LNCAP (cell line): ENCODE results near the gene BTNL8.

Experiments used
- CTCF ChIP-seq: fragments of 450-650 bp; IDR thresholded peaks from 2 replicates; pipeline ENCODE4 v1.5.1; 2017; ENCODE audit warnings: mild to moderate bottlenecking

BTNL8 gene

DNA sequence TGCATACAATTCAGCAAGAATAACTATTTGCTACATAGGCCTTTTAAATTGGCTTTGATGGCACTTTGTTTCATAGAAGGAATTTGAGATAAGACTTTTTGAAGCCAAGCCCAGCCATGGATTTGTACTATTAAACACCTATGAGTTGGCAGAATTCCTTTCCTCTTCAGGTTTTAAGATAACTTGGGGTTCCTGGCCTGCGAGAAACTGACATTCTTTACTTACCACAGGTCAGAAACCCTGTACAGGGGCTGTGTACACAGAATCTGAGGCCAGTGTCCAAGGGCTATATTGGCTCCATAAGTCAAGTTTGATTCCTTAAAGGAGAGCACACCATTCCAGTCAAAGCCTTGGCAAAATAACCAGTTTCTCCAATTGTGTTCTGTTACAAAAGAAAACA lies 78.9 kb downstream of the BTNL8 start:
- TF ChIP-seq CTCF = no peak

- TF ChIP-seq CTCF = no peak
These were observed 83.2 kb downstream of the BTNL8 start for GRCh38 chr5:180982008-180982741.

DNA sequence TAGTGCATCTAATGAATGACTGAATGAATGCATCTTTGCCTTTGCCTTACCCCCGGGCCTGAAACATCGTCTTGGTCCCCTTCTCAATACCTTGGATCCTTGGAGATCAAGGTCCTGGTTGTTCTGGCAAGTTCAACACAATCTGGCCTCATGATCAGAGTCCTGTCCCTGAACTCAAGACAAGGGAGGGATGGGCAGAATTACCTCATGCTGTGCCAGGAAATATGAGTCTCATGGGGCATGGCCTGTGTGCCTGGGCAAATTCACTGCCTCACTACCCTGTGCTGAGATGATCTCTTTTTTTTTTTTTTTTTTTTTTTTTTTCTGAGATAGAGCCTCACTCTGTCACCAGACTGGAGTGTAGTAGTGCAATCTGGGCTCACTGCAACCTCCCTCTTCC lies 89.1 kb downstream of the BTNL8 start:
- no peak for TF ChIP-seq CTCF

DNA sequence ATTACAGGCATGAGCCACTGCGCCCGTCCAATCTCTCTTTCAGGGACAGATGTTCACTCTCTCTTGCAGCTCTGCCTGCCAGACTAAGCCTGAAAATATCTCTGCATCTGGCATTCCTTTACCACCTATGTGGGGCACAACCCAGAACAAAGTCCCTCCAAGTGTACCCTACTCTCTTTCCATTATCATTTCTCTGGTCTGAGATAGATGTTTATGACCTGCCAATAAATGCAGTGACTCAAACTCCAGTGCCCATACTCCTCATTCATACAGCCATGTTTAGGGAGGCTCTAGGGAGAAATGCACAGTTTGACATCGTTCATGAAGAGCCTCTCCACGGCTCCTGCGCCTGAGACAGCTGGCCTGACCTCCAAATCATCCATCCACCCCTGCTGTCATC lies 89.6 kb downstream of the BTNL8 start, which contains the start of gene BTNL3:
BTNL3 (plus strand) TSS at position 255 of the 400 bp plus-strand sequence. CDS start 183 bp downstream, outside the sequence.
- no peak for TF ChIP-seq CTCF

- TF ChIP-seq CTCF = no peak
These were observed 91.3 kb downstream of the BTNL8 start for GRCh38 chr5:180990086-180990881.

- no peak for TF ChIP-seq CTCF
These were observed 91.9 kb downstream of the BTNL8 start for GRCh38 chr5:180990882-180991242.
